HAP-1 (cell line): ENCODE results near the gene NSUN7.

ENCODE experiments used
- DNase-seq, 2 experiments: peaks; one replicate each; pipeline ENCODE4 v3.0.0-alpha.2; 2016 to 2020; ENCODE audit warnings: low spot score in 2 of 2
- H3K27me3 ChIP-seq: fragments of 250-450 bp; sonication (Bioruptor Pico); 2 replicates; pipeline ENCODE4 v1.5.1; 2020; ENCODE audit warnings: low read depth, mild to moderate bottlenecking, moderate library complexity
- H3K36me3 ChIP-seq: fragments of 250-450 bp; sonication (Bioruptor Pico); replicated peaks from 2 replicates; pipeline ENCODE4 v1.5.1; 2020; ENCODE audit warnings: mild to moderate bottlenecking
- H3K4me1 ChIP-seq: fragments of 250-450 bp; sonication (Bioruptor Pico); 2 replicates; pipeline ENCODE4 v1.5.1; 2020; ENCODE audit warnings: mild to moderate bottlenecking
- H3K4me3 ChIP-seq: fragments of 250-450 bp; sonication (Bioruptor Pico); 2 replicates; pipeline ENCODE4 v1.5.1; 2020; ENCODE audit warnings: mild to moderate bottlenecking, moderate library complexity
- H3K9me3 ChIP-seq: fragments of 250-450 bp; sonication (Bioruptor Pico); 2 replicates; pipeline ENCODE4 v1.5.1; 2020; ENCODE audit warnings: mild to moderate bottlenecking, moderate library complexity
- in situ Hi-C: fragments of 300-500 bp; cut with MboI; formaldehyde crosslinking; loops from 3 replicates; pipeline ENCODE4 v1.14.3; 2020; ENCODE audit warnings: low sequenced_read_pairs, inconsistent platforms, mixed read lengths

The NSUN7 gene

DNA sequence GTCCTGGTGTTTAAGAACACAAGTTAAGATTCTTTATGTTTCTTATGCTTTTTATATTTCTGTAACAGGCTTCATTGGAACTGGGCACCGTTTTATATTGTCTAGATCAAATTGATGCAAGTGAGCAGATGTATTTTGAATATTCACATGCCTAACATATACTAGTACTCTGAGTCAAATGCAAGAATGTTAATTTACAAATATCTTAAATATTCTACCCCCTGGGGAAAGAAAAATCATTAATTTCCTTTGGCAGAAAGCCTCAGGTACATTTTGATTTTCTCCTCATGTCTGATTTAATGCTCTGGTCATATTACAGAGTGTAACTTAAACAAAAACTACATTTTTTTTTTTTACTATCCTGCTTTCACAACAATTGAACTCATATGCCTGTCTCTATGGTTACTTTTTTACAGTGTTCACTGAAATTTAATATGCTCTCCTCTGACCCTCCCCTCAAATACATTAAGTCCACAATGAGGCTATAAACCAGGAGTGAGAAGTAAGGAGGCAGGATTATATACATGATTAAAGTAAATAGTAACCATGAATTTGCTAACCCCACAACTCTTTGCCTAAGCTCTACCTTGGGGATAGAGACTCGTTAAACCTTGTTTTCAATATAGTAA lies 2.4 kb upstream of the NSUN7 start:
- no peak overlapping the region for H3K4me3 ChIP-seq
- H3K27me3 ChIP-seq, result 0 out of 2 replicates have a peak, but pooled peaks cover 3% of the 10 kb centered on the region
- no peaks in the 10 kb centered on the region for H3K36me3 ChIP-seq
- in situ Hi-C loops, result loop anchor here (25.0 kb wide), 1 partner anchor 465 kb away; the partner anchor contains the start of gene APBB2
- no peaks in the 10 kb centered on the region for H3K9me3 ChIP-seq
- DNase-seq, result peak in 1 of 2 experiments; percentile 23
- H3K4me1 ChIP-seq, result no peaks in the 10 kb centered on the region; the same call in 1 of the 2 replicates

DNA sequence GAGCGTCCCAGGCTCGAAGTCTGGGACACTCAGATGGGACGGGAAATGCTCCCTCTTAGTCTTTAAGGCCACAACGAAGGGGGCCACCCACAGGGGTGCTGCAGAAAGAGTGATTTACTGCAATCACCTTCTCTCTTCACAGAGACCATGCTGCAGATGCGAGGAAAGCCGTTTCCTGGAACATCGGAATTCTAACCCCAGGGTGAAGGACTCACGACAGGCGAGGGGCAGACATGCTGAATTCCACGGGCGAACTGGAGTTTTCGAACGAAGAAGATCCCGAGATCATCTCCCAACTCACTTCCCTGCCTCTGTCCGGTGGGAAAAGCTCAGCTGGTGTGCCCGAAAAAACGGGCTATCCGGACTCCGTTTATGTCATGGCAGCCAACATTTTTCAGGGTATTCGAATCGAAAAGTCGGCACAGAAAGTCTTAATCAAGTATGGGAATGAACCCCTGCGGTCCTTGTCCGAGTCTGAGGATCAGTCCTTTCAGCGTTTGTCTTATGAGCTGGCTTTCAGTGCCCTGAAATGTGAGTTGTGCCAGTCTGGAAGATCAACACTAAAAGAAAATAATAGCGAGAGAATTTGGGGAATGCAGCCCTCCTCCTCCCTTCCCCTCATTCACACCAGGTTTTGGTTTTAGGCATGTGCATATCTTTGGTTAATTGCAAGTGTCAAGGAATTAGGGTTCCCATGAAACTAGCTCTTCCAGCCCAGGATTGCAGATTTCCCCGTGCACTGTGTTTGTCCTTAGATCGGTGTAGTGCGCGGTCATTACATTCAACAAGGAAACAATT lies 905 bp downstream of the NSUN7 start:
- Histone ChIP-seq H3K4me1 (no peaks in the 10 kb centered on the region; the same call in 1 of the 2 replicates), H3K4me3 (no peak overlapping the region), H3K36me3 (no peaks in the 10 kb centered on the region), H3K27me3 (0 out of 2 replicates have a peak, but pooled peaks cover 3% of the 10 kb centered on the region), H3K9me3 (no peaks in the 10 kb centered on the region)
- in situ Hi-C loops, result no loop called here
- no peak for DNase-seq

- no peaks in the 10 kb centered on the region for H3K9me3 ChIP-seq
- H3K36me3 ChIP-seq, result no peaks in the 10 kb centered on the region
- H3K4me3 ChIP-seq, result no peak overlapping the region
- no peak for DNase-seq
- in situ Hi-C loops, result no loop called here
- no peaks in the 10 kb centered on the region for H3K4me1 ChIP-seq
- no peaks in the 10 kb centered on the region for H3K27me3 ChIP-seq
Observed at GRCh38 chr4:40755616-40756015, 5.9 kb downstream of the NSUN7 start.

- no peaks in the 10 kb centered on the region; the same call in 1 of the 2 replicates for H3K27me3 ChIP-seq
- in situ Hi-C loops, result no loop called here
- no peaks in the 10 kb centered on the region for H3K4me1 ChIP-seq
- no peaks in the 10 kb centered on the region for H3K36me3 ChIP-seq
- H3K9me3 ChIP-seq, result no peaks in the 10 kb centered on the region
- H3K4me3 ChIP-seq, result no peak overlapping the region
- no peak for DNase-seq
Observed at GRCh38 chr4:40763228-40763716, 13.5 kb downstream of the NSUN7 start.

DNA sequence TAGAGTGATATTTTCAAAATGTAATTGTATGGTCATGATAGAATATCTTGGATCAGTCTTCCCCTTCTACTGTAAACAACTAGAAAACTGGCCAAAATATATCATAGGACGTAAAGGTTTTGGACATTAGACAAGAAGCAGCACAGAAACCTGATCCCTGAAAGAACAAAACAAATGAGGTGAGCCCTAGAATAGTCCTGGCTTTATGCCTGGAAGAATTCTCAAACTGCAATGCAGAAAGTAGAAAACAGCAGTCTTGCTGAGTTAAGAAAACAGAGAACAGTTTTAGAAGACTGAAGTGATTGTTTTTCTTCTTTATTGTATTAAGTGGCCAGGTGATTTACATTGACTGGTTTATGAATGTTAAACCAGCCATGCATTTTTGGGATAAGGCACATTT lies 19.5 kb downstream of the NSUN7 start:
- H3K27me3 ChIP-seq, result no peaks in the 10 kb centered on the region; the same call in 1 of the 2 replicates
- H3K9me3 ChIP-seq, result no peaks in the 10 kb centered on the region
- no peak for DNase-seq
- no peak overlapping the region for H3K4me3 ChIP-seq
- in situ Hi-C loops, result no loop called here
- H3K36me3 ChIP-seq, result no peaks in the 10 kb centered on the region
- H3K4me1 ChIP-seq, result no peaks in the 10 kb centered on the region

- no peaks in the 10 kb centered on the region for H3K4me1 ChIP-seq
- DNase-seq, result no peak
- no peaks in the 10 kb centered on the region for H3K27me3 ChIP-seq
- H3K36me3 ChIP-seq, result no peaks in the 10 kb centered on the region
- no peaks in the 10 kb centered on the region for H3K9me3 ChIP-seq
- no peak overlapping the region for H3K4me3 ChIP-seq
- in situ Hi-C loops, result no loop called here
Observed at GRCh38 chr4:40778090-40778489, 28.3 kb downstream of the NSUN7 start.

DNA sequence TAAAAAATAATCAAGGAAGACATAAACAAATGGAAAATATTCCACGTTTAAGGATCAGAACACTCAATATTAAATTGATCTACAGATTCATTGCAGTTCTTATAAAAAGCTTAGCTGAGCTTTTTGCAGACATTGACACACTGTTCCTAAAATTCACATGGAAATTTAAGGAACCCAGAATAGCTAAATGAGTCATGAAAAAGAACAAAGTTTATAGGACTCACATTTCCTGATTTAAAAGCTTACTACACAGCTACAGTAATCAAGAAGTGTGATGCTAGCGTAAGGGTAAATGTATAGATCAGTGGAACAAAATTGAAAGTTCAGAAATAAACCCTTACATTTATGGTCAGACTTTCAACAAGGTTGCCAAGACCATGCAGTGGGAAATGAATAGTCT lies 33.1 kb downstream of the NSUN7 start:
- Histone ChIP-seq H3K27me3 (peaks cover 6% of the 10 kb centered on the region; the same call in 1 of the 2 replicates), H3K4me3 (no peak overlapping the region), H3K4me1 (no peaks in the 10 kb centered on the region), H3K9me3 (no peaks in the 10 kb centered on the region), H3K36me3 (no peaks in the 10 kb centered on the region)
- in situ Hi-C loops, result no loop called here
- no peak for DNase-seq

- no peaks in the 10 kb centered on the region for H3K36me3 ChIP-seq
- peaks cover 24% of the 10 kb centered on the region for H3K27me3 ChIP-seq
- in situ Hi-C loops, result no loop called here
- H3K4me1 ChIP-seq, result no peaks in the 10 kb centered on the region
- no peaks in the 10 kb centered on the region for H3K9me3 ChIP-seq
- DNase-seq, result no peak
- no peak overlapping the region for H3K4me3 ChIP-seq
Observed at GRCh38 chr4:40785727-40786126, 36.0 kb downstream of the NSUN7 start.

DNA sequence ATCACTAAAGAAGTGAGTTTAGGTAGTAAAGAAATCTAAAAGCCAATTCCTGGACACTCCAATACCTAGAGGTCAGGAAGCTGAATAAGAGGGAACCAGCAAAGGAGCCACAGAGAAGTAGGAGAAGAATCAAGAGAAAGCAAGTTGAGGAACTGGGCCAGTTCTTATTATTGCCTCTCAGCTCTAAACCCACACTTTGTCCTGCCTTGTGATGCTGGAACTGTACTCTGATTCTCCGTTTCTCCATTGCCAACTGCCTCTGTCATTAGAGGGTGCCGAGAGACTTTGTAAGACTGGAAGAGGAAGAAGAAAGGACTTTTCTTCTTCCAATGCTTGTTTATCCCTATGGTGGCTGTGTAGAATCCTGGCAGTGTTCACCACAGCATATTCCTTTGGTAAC lies 38.6 kb downstream of the NSUN7 start:
- H3K9me3 ChIP-seq, result no peaks in the 10 kb centered on the region
- H3K4me3 ChIP-seq, result no peak overlapping the region
- no peaks in the 10 kb centered on the region for H3K4me1 ChIP-seq
- DNase-seq, result no peak
- H3K36me3 ChIP-seq, result no peaks in the 10 kb centered on the region
- peaks cover 29% of the 10 kb centered on the region for H3K27me3 ChIP-seq
- in situ Hi-C loops, result no loop called here

GRCh38 chr4:40789031-40789430 lies 39.3 kb downstream of the NSUN7 start:
- DNase-seq, result no peak
- H3K36me3 ChIP-seq, result no peaks in the 10 kb centered on the region

DNA sequence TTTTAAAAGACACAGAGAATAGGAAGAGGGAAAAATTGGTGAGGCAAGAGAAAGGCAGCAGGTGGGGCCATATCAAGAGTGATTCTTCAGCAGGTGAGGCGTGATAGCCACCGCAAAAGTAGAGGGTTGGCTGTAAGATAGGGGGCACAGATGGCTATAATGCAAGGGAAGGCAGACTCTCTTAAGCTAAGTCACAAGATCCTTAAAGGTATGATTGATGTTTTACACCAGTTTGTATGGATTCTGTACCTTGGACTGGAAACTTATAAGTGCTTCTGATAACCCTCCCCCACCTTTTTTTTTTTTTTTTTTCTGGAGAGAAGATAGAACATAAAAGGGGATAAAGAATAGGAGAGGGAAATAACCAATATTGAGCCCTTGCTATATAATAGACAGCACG lies 40.0 kb downstream of the NSUN7 start:
- no peak overlapping the region for H3K4me3 ChIP-seq
- in situ Hi-C loops, result no loop called here

More at GRCh38 chr4:40789031-40789430, 39.3 kb downstream of the NSUN7 start:
- Histone ChIP-seq H3K4me1 (no peaks in the 10 kb centered on the region), H3K4me3 (no peak overlapping the region), H3K9me3 (no peaks in the 10 kb centered on the region), H3K27me3 (peaks cover 29% of the 10 kb centered on the region)
- in situ Hi-C loops, result no loop called here

DNA sequence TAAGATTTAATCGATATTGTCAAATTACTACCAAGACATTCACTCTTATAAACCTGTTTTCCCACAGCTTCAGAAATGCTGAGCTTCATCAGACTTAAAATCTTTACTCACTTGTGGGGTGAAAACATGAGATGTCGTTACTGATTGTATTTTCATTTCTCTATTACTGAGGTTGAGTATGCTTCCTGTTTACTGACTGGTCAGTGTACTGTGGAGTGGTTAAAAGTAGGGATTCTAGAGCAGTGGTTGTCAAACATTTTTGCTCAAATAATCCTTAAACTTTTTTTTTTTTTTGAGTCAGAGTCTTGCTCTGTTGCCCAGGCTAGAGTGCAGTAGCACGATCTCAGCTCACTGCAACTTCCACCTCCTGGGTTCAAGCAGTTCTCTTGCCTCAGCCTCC lies 50.3 kb downstream of the NSUN7 start:
- no peaks in the 10 kb centered on the region for H3K27me3 ChIP-seq
- no peak for DNase-seq
- in situ Hi-C loops, result no loop called here
- no peaks in the 10 kb centered on the region for H3K4me1 ChIP-seq
- H3K9me3 ChIP-seq, result no peaks in the 10 kb centered on the region
- H3K36me3 ChIP-seq, result no peaks in the 10 kb centered on the region
- H3K4me3 ChIP-seq, result no peak overlapping the region

More for the DNA sequence above, 40.0 kb downstream of the NSUN7 start:
- H3K36me3 ChIP-seq, result no peaks in the 10 kb centered on the region
- no peak for DNase-seq
- no peaks in the 10 kb centered on the region for H3K9me3 ChIP-seq
- H3K4me1 ChIP-seq, result no peaks in the 10 kb centered on the region
- peaks cover 23% of the 10 kb centered on the region for H3K27me3 ChIP-seq

DNA sequence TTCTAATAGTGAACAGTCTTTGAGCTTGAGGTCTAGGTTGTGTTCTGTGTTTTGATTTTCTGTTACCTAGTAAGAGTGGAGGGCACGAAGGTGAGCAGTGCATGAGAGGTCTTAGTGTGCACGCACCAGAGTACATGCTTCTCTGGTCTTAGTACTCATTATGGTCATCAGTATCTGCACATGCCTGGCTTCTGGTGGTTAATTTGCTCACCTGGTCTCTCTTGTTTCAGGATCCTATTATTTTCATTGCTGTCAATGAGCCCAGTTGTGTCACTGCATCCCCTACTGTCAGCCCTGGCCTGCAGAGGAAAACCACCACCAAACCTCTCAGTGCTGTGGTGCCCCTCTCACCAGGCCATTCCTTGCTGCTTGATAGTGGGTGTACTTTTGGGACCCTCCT lies 54.8 kb downstream of the NSUN7 start:
- no peaks in the 10 kb centered on the region for H3K9me3 ChIP-seq
- DNase-seq, result no peak
- H3K4me1 ChIP-seq, result no peaks in the 10 kb centered on the region
- in situ Hi-C loops, result no loop called here
- H3K27me3 ChIP-seq, result no peaks in the 10 kb centered on the region
- H3K36me3 ChIP-seq, result no peaks in the 10 kb centered on the region
- H3K4me3 ChIP-seq, result no peak overlapping the region

DNA sequence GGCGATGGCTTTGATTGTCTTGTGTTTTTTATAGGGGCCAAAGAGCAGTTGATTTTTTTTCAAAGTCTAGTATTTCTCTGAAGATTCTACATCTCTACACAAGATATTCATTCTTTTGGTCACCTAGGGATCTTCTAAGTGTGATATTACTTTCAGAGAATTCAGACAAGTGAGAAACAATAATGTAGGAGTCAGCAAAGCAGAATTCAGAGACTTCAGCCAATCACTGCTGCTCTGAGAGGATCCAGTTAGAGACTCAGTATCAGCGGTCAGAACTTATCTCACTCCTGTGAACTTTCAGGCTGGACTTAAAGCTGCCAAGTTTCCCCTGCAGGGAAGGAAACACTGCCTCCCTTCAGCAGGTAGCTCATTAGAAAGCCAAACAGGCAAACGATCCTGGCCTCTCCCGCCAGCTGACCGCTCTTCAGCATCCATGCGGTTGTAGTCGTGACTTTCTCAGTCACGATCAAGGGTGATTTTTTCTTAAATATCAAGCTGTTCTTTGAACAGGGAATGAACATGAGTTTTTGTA lies 59.2 kb downstream of the NSUN7 start:
- H3K4me3 ChIP-seq, result no peak overlapping the region
- no peaks in the 10 kb centered on the region for H3K36me3 ChIP-seq
- no peaks in the 10 kb centered on the region for H3K9me3 ChIP-seq
- H3K27me3 ChIP-seq, result no peaks in the 10 kb centered on the region
- in situ Hi-C loops, result no loop called here
- no peak for DNase-seq
- H3K4me1 ChIP-seq, result no peaks in the 10 kb centered on the region
